HPDE6-E6E7 (cell line): ENCODE results near the gene NOX1.
A peak's percentile ranks its signal among the peaks of the same experiment; 100 is the strongest.

ENCODE experiments used
- DNase-seq: peaks from one replicate; pipeline ENCODE4 v3.0.0; 2011; ENCODE audit warnings: missing footprints; ENCODE audit errors: extremely low spot score

NOX1 gene

GRCh38 chrX:100874325-100874724 is at the start of gene NOX1:
Gene NOX1 (minus strand): TSS chrX:100874359. CDS start chrX:100874139, 220 bp downstream.
- DNase-seq = no peak

GRCh38 chrX:100915562-100915961 is 41.4 kb upstream of the NOX1 start:
- no peak for DNase-seq

GRCh38 chrX:100913111-100913510 is 39.0 kb upstream of the NOX1 start:
- DNase-seq = no peak

- DNase-seq = peak; percentile 22
Measured at GRCh38 chrX:100911731-100912130, 37.6 kb upstream of the NOX1 start.

GRCh38 chrX:100905620-100906019 is 31.5 kb upstream of the NOX1 start:
- no peak for DNase-seq

GRCh38 chrX:100904433-100904832 is 30.3 kb upstream of the NOX1 start:
- no peak for DNase-seq

- peak; percentile 64 for DNase-seq
Measured at GRCh38 chrX:100895365-100896075, 21.4 kb upstream of the NOX1 start.

GRCh38 chrX:100883654-100884053 is 9.5 kb upstream of the NOX1 start:
- DNase-seq = no peak

- DNase-seq = no peak
Measured at GRCh38 chrX:100880368-100880767, 6.2 kb upstream of the NOX1 start.

- no peak for DNase-seq
Measured at GRCh38 chrX:100871594-100872560, 2.3 kb downstream of the NOX1 start.

GRCh38 chrX:100870527-100870926 is 3.6 kb downstream of the NOX1 start:
- DNase-seq = no peak

- no peak for DNase-seq
Measured at GRCh38 chrX:100868273-100868672, 5.9 kb downstream of the NOX1 start.

GRCh38 chrX:100864657-100865391 is 9.3 kb downstream of the NOX1 start:
- DNase-seq = no peak

- DNase-seq = no peak
Measured at GRCh38 chrX:100863326-100863864, 10.8 kb downstream of the NOX1 start.

GRCh38 chrX:100852810-100853209 is 21.3 kb downstream of the NOX1 start:
- DNase-seq = no peak

GRCh38 chrX:100850317-100850716 is 23.8 kb downstream of the NOX1 start:
- DNase-seq = no peak

- no peak for DNase-seq
Measured at GRCh38 chrX:100831219-100831946, 42.8 kb downstream of the NOX1 start.

GRCh38 chrX:100830547-100830946 is 43.6 kb downstream of the NOX1 start:
- no peak for DNase-seq

- no peak for DNase-seq
Measured at GRCh38 chrX:100830143-100830542, 44.0 kb downstream of the NOX1 start.

GRCh38 chrX:100829730-100830129 is 44.4 kb downstream of the NOX1 start:
- no peak for DNase-seq
